GM23338 (cell line): ENCODE measurements around the gene AGPAT3. TPM values are rescaled to one million over a fixed set of nuclear protein-coding genes. Genes with fewer than 3 reads are reported as not detected.

Experiments
- ATAC-seq: fragments of 200-7000 bp; cut with Tn5 transposase; 3 replicates; pipeline ENCODE4 v1.9.1; 2020
- DNase-seq: peaks from one replicate; pipeline ENCODE4 v3.0.0-alpha.2; 2015; ENCODE audit warnings: low spot score
- H2AFZ ChIP-seq: fragments of 200-600 bp; sonication (generic); 2 replicates; pipeline ENCODE4 v1.8.0; 2016; ENCODE audit warnings: antibody characterized with exemption, mild to moderate bottlenecking, moderate library complexity
- H3F3A ChIP-seq: fragments of 200-600 bp; sonication (generic); replicated peaks from 2 replicates; pipeline ENCODE4 v1.8.0; 2017; ENCODE audit warnings: antibody characterized with exemption, mixed run types, low read depth
- H3K27ac ChIP-seq: fragments of 200-600 bp; sonication (generic); 2 replicates; pipeline ENCODE4 v1.6.1; 2016; ENCODE audit warnings: low read depth
- H3K27me3 ChIP-seq: fragments of 200-600 bp; sonication (generic); 2 replicates; pipeline ENCODE4 v1.8.0; 2016; ENCODE audit warnings: mild to moderate bottlenecking, mixed run types, moderate library complexity; ENCODE audit not compliant: insufficient read depth
- H3K36me3 ChIP-seq: fragments of 200-600 bp; sonication (generic); 2 replicates; pipeline ENCODE4 v1.8.0; 2016; ENCODE audit warnings: mild to moderate bottlenecking; ENCODE audit not compliant: insufficient read depth
- H3K4me1 ChIP-seq: fragments of 200-600 bp; sonication (generic); 2 replicates; pipeline ENCODE4 v1.8.0; 2016; ENCODE audit warnings: mild to moderate bottlenecking, moderate library complexity; ENCODE audit not compliant: insufficient read depth
- H3K4me2 ChIP-seq: fragments of 200-600 bp; sonication (generic); 2 replicates; pipeline ENCODE4 v1.7.1; 2017; ENCODE audit warnings: mixed run types
- H3K4me3 ChIP-seq: fragments of 200-600 bp; sonication (generic); 2 replicates; pipeline ENCODE4 v1.6.1; 2016; ENCODE audit warnings: mixed run types
- H3K79me2 ChIP-seq: fragments of 200-600 bp; sonication (generic); replicated peaks from 2 replicates; pipeline ENCODE4 v1.8.0; 2017; ENCODE audit warnings: mild to moderate bottlenecking; ENCODE audit not compliant: insufficient read depth
- H3K9me2 ChIP-seq: fragments of 200-600 bp; sonication (generic); 2 replicates; pipeline ENCODE4 v1.8.0; 2017; ENCODE audit not compliant: insufficient read depth
- H4K20me1 ChIP-seq: fragments of 200-600 bp; sonication (generic); replicated peaks from 2 replicates; pipeline ENCODE4 v1.8.0; 2017; ENCODE audit warnings: mild to moderate bottlenecking; ENCODE audit not compliant: insufficient read depth
- H3K27ac Mint-ChIP-seq: 2 replicates; pipeline ENCODE4 v1.8.0; 2020; ENCODE audit warnings: inconsistent platforms, mild to moderate bottlenecking, moderate library complexity, mixed read lengths
- H3K27me3 Mint-ChIP-seq: 3 replicates; pipeline ENCODE4 v1.8.0; 2022; ENCODE audit warnings: low read depth, mild to moderate bottlenecking, moderate library complexity, mixed read lengths, inconsistent platforms; ENCODE audit not compliant: insufficient read depth, poor library complexity
- H3K36me3 Mint-ChIP-seq: 3 replicates; pipeline ENCODE4 v1.8.0; 2021; ENCODE audit warnings: low read depth, mild to moderate bottlenecking, inconsistent platforms, moderate library complexity, mixed read lengths
- H3K4me1 Mint-ChIP-seq: 3 replicates; pipeline ENCODE4 v1.8.0; 2020; ENCODE audit warnings: mild to moderate bottlenecking, inconsistent platforms, mixed read lengths
- H3K4me3 Mint-ChIP-seq: 3 replicates; pipeline ENCODE4 v1.8.0; 2021; ENCODE audit warnings: moderate library complexity, mild to moderate bottlenecking, inconsistent platforms, mixed read lengths
- H3K9me3 Mint-ChIP-seq: 3 replicates; pipeline ENCODE4 v1.8.0; 2020; ENCODE audit warnings: moderate library complexity, mild to moderate bottlenecking, inconsistent platforms, mixed read lengths
- CREB1 ChIP-seq: fragments of 250-450 bp; sonication (Bioruptor Pico); IDR thresholded peaks from 2 replicates; pipeline ENCODE4 v1.5.0; 2020; ENCODE audit warnings: low read depth, mild to moderate bottlenecking, moderate library complexity
- CTCF ChIP-seq, 2 experiments: fragments of 200-600 bp in 1 of 2; sonication (generic) in 1 of 2; conservative IDR thresholded peaks; 2 replicates each; pipeline versions ENCODE4 v1.5.1 to v1.6.1; 2016 to 2017; ENCODE audit warnings: antibody characterized with exemption in 2 of 2, low read depth in 2 of 2, mild to moderate bottlenecking in 2 of 2, moderate library complexity in 1 of 2
- ETS1 ChIP-seq: IDR thresholded peaks from 2 replicates; pipeline ENCODE4 v1.6.1; 2016; ENCODE audit warnings: antibody characterized with exemption
- EZH2 ChIP-seq: fragments of 200-600 bp; sonication (generic); IDR thresholded peaks from one replicate; pipeline ENCODE4 v1.8.0; 2017; ENCODE audit warnings: antibody characterized with exemption, mild to moderate bottlenecking, low read depth; ENCODE audit not compliant: unreplicated experiment
- EZH2phosphoT487 ChIP-seq: fragments of 200-600 bp; sonication (generic); IDR thresholded peaks from one replicate; pipeline ENCODE4 v1.8.1; 2018; ENCODE audit warnings: antibody characterized with exemption; ENCODE audit not compliant: unreplicated experiment
- JUNB ChIP-seq: IDR thresholded peaks from one replicate; pipeline ENCODE4 v1.6.1; 2016; ENCODE audit warnings: antibody characterized with exemption; ENCODE audit not compliant: unreplicated experiment
- NANOG ChIP-seq: IDR thresholded peaks from 2 replicates; pipeline ENCODE4 v1.6.1; 2016; ENCODE audit warnings: antibody characterized with exemption, borderline replicate concordance
- POLR2AphosphoS5 ChIP-seq: IDR thresholded peaks from 2 replicates; pipeline ENCODE4 v1.6.1; 2016; ENCODE audit warnings: antibody characterized with exemption, low read depth
- REST ChIP-seq: IDR thresholded peaks from one replicate; pipeline ENCODE4 v1.6.1; 2018; ENCODE audit warnings: antibody characterized with exemption; ENCODE audit not compliant: unreplicated experiment
- STAT1 ChIP-seq: IDR thresholded peaks from one replicate; pipeline ENCODE4 v1.6.1; 2016; ENCODE audit warnings: antibody characterized with exemption; ENCODE audit not compliant: unreplicated experiment
- ZNF114 ChIP-seq: fragments of 250-450 bp; sonication (Bioruptor Pico); IDR thresholded peaks from 2 replicates; pipeline ENCODE4 v1.5.0; 2020; ENCODE audit warnings: mild to moderate bottlenecking, moderate library complexity
- ZNF331 ChIP-seq: fragments of 250-450 bp; sonication (Bioruptor Pico); IDR thresholded peaks from 2 replicates; pipeline ENCODE4 v1.5.0; 2020; ENCODE audit warnings: low read depth, mild to moderate bottlenecking, moderate library complexity
- ZNF462 ChIP-seq: fragments of 250-450 bp; sonication (Bioruptor Pico); IDR thresholded peaks from 2 replicates; pipeline ENCODE4 v1.5.0; 2020; ENCODE audit warnings: mild to moderate bottlenecking, moderate library complexity
- polyA plus RNA-seq: library from polyadenylated mRNA; unstranded; fragments of >200 nt; fragmentation: Nextera tagmentation; extraction: Ambion mirVana; gene quantifications from 2 replicates; pipeline ENCODE4 v1.2.1, GENCODE V29; 2016
- total RNA-seq: library from RNA; depleted of rRNA; stranded (reverse); fragments of >200 nt; shearing (Covaris generic); gene quantifications from 2 replicates; pipeline ENCODE4 v1.2.3, GENCODE V29; 2014

AGPAT3 gene
- total and polyA plus RNA-seq, 2 experiments from 2014 or later = 2.1 to 6.1 TPM

- no peaks in the 10 kb centered on the region for H3K27me3 ChIP-seq
- DNase-seq (no peak), ATAC-seq (no peak)
- H3K4me1 ChIP-seq = no peaks in the 10 kb centered on the region
- H3K36me3 Mint-ChIP-seq = no peaks in the 10 kb centered on the region
- H3K9me3 Mint-ChIP-seq = peaks cover 8% of the 10 kb centered on the region; the same call in 2 of the 3 replicates
- no peak overlapping the region for H3K4me3 Mint-ChIP-seq
- H3F3A ChIP-seq = no peaks in the 10 kb centered on the region
- H2AFZ ChIP-seq = no peak overlapping the region
- H3K4me2 ChIP-seq = no peak overlapping the region
- no peaks in the 10 kb centered on the region for H3K36me3 ChIP-seq
- H4K20me1 ChIP-seq = no peaks in the 10 kb centered on the region
- no peak overlapping the region for H3K27ac Mint-ChIP-seq
- no peak overlapping the region for H3K27ac ChIP-seq
- TF ChIP-seq ETS1 (no peak), JUNB (no peak), CREB1 (CRISPR knock-in tag) (no peak), REST (no peak), POLR2AphosphoS5 (no peak), EZH2 (no peak), CTCF (conservative IDR thresholded peaks at IDR 0.05; ENCODE audit: low read depth in 2 of 2) (no peak), STAT1 (no peak), ZNF114 (CRISPR knock-in tag) (no peak), EZH2phosphoT487 (no peak), ZNF462 (no peak), NANOG (no peak), ZNF331 (CRISPR knock-in tag) (no peak)
- no peak overlapping the region for H3K4me3 ChIP-seq
- H3K79me2 ChIP-seq = no peaks in the 10 kb centered on the region
- H3K27me3 Mint-ChIP-seq = peaks cover 15% of the 10 kb centered on the region
- no peaks in the 10 kb centered on the region for H3K9me2 ChIP-seq
- H3K4me1 Mint-ChIP-seq = peaks cover under 1% of the 10 kb centered on the region
These were observed 14.5 kb downstream of the AGPAT3 start for GRCh38 chr21:43879348-43880110.
